ENCODE results near the gene IL12RB1. TPM values are rescaled to one million over a fixed set of nuclear protein-coding genes. Genes with fewer than 3 reads are reported as not detected.

IL12RB1 gene
- total RNA-seq, 1 experiment from 2014 or later = not detected

DNA sequence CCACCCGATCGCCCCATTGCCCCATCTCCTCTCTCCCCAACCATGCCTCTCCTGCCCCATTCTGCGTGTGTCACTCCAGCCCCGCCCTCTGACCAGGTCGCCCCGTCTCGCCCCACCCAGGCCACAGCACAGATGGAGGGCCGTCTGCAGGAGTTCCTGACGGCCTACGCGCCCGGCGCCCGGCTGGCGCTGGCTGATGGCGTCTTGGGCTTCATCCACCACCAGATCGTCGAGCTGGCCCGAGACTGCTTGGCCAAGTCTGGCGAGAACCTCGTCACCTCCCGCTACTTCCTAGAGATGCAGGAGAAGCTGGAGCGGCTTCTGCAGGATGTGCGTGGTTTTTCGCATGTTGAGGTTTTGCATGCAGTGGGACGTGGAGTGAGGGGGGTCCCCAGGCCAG is 37.1 kb upstream of the IL12RB1 start:
- peaks cover 0 to 7% of the 10 kb centered on the region in 2 experiments; a peak in 3 of 4 replicates for H3K36me3 ChIP-seq (ENCODE audit: control insufficient read depth in 1 of 2, insufficient read depth in 2 of 2, low read length in 2 of 2)
- H3K4me1 ChIP-seq (ENCODE audit: control insufficient read depth in 1 of 2, insufficient read depth in 2 of 2, low read length in 2 of 2) = peaks cover 0 to 4% of the 10 kb centered on the region in 2 experiments; a peak in 3 of 4 replicates
- no peaks in the 10 kb centered on the region for H4K20me1 ChIP-seq (ENCODE audit: insufficient read depth)
- TF ChIP-seq YY1 (IDR thresholded peaks at IDR 0.05; ENCODE audit: extremely low read depth, insufficient replicate concordance, low read depth, low read length) (no peak), SIN3A (IDR thresholded peaks at IDR 0.05; ENCODE audit: low read depth) (no peak), EZH2 (IDR thresholded peaks at IDR 0.05) (no peak), FOSL1 (IDR thresholded peaks at IDR 0.05; ENCODE audit: low read depth) (no peak), POLR2AphosphoS5 (IDR thresholded peaks at IDR 0.05; ENCODE audit: low read depth, low read length) (no peak)
- no peaks in the 10 kb centered on the region for H3K9me3 ChIP-seq (ENCODE audit: control insufficient read depth in 1 of 2, insufficient read depth in 1 of 2, low read depth in 1 of 2, low read length in 2 of 2)
- ChIA-PET CTCF (no interaction called here), RAD21 (ENCODE audit: low non-redundant PET in 1 of 2, low total read pairs in 2 of 2, uncharacterized antibody in 2 of 2, unreplicated experiment in 2 of 2) (no interaction called here), POLR2A (no interaction called here)
- no peak overlapping the region for H3K27ac ChIP-seq (ENCODE audit: low read depth, low read length)
- no peak overlapping the region for H3K4me3 ChIP-seq (replicated peaks in 1 of 2; ENCODE audit: low read depth in 1 of 2, low read length in 2 of 2)
- no peaks in the 10 kb centered on the region for H3K27me3 ChIP-seq (ENCODE audit: insufficient read depth, low read length)
- no peaks in the 10 kb centered on the region for H3K9me2 ChIP-seq (ENCODE audit: insufficient read depth)
- no peak overlapping the region for H3K9ac ChIP-seq (ENCODE audit: low read length)
- intact Hi-C loops (cut with micrococcal nuclease) = no loop called here
- no peak overlapping the region for H3K4me2 ChIP-seq (ENCODE audit: low read length)
- no peak overlapping the region for H2AFZ ChIP-seq (ENCODE audit: low read depth, low read length, poor library complexity, severe bottlenecking)
- no peak for ATAC-seq
- BruUV-seq (replicated peaks) = no TSS peak
- peaks cover 4% of the 10 kb centered on the region; the same call in 1 of the 2 replicates for H3K79me2 ChIP-seq (ENCODE audit: insufficient read depth, low read length)
- no peak for DNase-seq (ENCODE audit: low read depth, low spot score)

DNA sequence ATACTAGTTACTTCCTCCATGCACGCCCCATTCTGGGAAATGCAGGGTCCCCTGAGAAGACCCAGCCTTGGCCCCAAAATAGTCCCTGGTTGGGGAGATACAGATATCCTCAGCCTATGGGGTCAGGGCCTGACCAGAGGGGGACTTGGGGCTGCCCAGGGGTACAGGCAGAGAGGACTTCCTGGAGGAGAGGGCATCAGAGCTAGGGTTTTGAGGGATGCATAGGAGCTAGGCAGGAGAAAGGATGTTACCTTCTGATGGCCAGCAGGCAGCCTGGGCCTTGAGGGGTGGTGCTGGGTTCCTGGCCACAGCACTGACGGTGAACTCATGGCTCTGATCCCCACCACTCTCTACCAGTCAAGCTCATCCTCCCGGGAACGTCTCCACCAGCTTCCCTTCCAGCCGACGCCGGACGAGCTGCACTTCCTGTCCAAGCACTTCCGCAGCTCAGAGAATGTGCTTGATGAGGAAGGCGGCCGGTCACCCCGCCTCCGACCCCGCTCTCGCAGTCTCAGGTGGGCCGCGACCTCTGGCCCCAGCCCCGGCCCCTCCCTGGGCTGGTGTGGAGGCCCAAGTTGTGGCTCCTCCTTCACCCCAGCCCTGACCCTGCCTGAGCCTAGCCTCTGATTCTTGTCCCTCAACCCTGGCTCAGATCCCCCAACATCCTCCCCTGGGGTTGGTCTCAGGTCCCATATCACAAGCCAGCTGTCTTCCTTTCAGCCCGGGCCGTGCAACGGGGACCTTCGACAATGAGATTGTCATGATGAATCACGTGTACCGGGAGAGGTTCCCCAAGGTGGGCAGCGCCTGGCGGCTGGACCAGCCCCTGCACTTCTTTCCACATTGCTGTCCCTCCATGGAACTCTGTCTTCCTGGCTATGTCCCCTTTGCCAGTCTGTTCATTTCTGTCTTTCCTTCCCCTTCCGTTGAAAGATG is 36.4 kb upstream of the IL12RB1 start:
- POLR2A ChIA-PET = no interaction called here
- no peak overlapping the region for H3K27ac ChIP-seq (ENCODE audit: low read depth, low read length)
- BruUV-seq (replicated peaks) = no TSS peak
- H3K9ac ChIP-seq (ENCODE audit: low read length) = no peak overlapping the region
- no peak overlapping the region for H2AFZ ChIP-seq (ENCODE audit: low read depth, low read length, poor library complexity, severe bottlenecking)
- no peaks in the 10 kb centered on the region for H3K9me3 ChIP-seq (ENCODE audit: control insufficient read depth in 1 of 2, insufficient read depth in 1 of 2, low read depth in 1 of 2, low read length in 2 of 2)
- no peaks in the 10 kb centered on the region for H3K27me3 ChIP-seq (ENCODE audit: insufficient read depth, low read length)
- RAD21 ChIA-PET (ENCODE audit: low non-redundant PET in 1 of 2, low total read pairs in 2 of 2, uncharacterized antibody in 2 of 2, unreplicated experiment in 2 of 2) = no interaction called here
- DNase-seq (ENCODE audit: low read depth, low spot score) (no peak), ATAC-seq (no peak)
- H3K4me2 ChIP-seq (ENCODE audit: low read length) = no peak overlapping the region
- no peaks in the 10 kb centered on the region for H3K9me2 ChIP-seq (ENCODE audit: insufficient read depth)
- H4K20me1 ChIP-seq (ENCODE audit: insufficient read depth) = no peaks in the 10 kb centered on the region
- intact Hi-C loops (cut with micrococcal nuclease) = no loop called here
- peaks cover 0 to 10% of the 10 kb centered on the region in 2 experiments; a peak in 3 of 4 replicates for H3K4me1 ChIP-seq (ENCODE audit: control insufficient read depth in 1 of 2, insufficient read depth in 2 of 2, low read length in 2 of 2)
- peaks cover 11% of the 10 kb centered on the region; the same call in 1 of the 2 replicates for H3K79me2 ChIP-seq (ENCODE audit: insufficient read depth, low read length)
- H3K36me3 ChIP-seq (ENCODE audit: control insufficient read depth in 1 of 2, insufficient read depth in 2 of 2, low read length in 2 of 2) = peaks cover 0 to 7% of the 10 kb centered on the region in 2 experiments; a peak in 3 of 4 replicates
- CTCF ChIA-PET = no interaction called here
- H3K4me3 ChIP-seq (replicated peaks in 1 of 2; ENCODE audit: low read depth in 1 of 2, low read length in 2 of 2) = no peak overlapping the region
- TF ChIP-seq EZH2 (IDR thresholded peaks at IDR 0.05) (no peak), ZNF274 (IDR thresholded peaks at IDR 0.05; ENCODE audit: low read depth, low read length) (no peak), CBX3 (IDR thresholded peaks at IDR 0.05; ENCODE audit: low read depth) (no peak), ELF1 (IDR thresholded peaks at IDR 0.05; ENCODE audit: borderline replicate concordance, low read depth) (no peak), ZFX (IDR thresholded peaks at IDR 0.05) (no peak), SIN3A (IDR thresholded peaks at IDR 0.05; ENCODE audit: low read depth) (no peak), SRF (IDR thresholded peaks at IDR 0.05; ENCODE audit: low read depth) (no peak)
- TF ChIP-seq, protein P1, sequence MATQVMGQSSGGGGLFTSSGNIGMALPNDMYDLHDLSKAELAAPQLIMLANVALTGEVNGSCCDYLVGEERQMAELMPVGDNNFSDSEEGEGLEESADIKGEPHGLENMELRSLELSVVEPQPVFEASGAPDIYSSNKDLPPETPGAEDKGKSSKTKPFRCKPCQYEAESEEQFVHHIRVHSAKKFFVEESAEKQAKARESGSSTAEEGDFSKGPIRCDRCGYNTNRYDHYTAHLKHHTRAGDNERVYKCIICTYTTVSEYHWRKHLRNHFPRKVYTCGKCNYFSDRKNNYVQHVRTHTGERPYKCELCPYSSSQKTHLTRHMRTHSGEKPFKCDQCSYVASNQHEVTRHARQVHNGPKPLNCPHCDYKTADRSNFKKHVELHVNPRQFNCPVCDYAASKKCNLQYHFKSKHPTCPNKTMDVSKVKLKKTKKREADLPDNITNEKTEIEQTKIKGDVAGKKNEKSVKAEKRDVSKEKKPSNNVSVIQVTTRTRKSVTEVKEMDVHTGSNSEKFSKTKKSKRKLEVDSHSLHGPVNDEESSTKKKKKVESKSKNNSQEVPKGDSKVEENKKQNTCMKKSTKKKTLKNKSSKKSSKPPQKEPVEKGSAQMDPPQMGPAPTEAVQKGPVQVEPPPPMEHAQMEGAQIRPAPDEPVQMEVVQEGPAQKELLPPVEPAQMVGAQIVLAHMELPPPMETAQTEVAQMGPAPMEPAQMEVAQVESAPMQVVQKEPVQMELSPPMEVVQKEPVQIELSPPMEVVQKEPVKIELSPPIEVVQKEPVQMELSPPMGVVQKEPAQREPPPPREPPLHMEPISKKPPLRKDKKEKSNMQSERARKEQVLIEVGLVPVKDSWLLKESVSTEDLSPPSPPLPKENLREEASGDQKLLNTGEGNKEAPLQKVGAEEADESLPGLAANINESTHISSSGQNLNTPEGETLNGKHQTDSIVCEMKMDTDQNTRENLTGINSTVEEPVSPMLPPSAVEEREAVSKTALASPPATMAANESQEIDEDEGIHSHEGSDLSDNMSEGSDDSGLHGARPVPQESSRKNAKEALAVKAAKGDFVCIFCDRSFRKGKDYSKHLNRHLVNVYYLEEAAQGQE (IDR thresholded peaks at IDR 0.05; ENCODE audit: low read depth) = no peak
- TF ChIP-seq, protein P2, sequence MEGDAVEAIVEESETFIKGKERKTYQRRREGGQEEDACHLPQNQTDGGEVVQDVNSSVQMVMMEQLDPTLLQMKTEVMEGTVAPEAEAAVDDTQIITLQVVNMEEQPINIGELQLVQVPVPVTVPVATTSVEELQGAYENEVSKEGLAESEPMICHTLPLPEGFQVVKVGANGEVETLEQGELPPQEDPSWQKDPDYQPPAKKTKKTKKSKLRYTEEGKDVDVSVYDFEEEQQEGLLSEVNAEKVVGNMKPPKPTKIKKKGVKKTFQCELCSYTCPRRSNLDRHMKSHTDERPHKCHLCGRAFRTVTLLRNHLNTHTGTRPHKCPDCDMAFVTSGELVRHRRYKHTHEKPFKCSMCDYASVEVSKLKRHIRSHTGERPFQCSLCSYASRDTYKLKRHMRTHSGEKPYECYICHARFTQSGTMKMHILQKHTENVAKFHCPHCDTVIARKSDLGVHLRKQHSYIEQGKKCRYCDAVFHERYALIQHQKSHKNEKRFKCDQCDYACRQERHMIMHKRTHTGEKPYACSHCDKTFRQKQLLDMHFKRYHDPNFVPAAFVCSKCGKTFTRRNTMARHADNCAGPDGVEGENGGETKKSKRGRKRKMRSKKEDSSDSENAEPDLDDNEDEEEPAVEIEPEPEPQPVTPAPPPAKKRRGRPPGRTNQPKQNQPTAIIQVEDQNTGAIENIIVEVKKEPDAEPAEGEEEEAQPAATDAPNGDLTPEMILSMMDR (IDR thresholded peaks at IDR 0.05 in 2 of 3, conservative IDR thresholded peaks at IDR 0.05 in 1 of 3; ENCODE audit: borderline replicate concordance in 1 of 3, insufficient read depth in 1 of 3, low read depth in 2 of 3, low read length in 2 of 3) = no peak
- TF ChIP-seq, protein P3, sequence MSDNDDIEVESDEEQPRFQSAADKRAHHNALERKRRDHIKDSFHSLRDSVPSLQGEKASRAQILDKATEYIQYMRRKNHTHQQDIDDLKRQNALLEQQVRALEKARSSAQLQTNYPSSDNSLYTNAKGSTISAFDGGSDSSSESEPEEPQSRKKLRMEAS (IDR thresholded peaks at IDR 0.05) = no peak

Measured in HCT116 (cell line).